ENCODE measurements around the gene RTN4RL2. TPM values are rescaled to one million over a fixed set of nuclear protein-coding genes. Genes with fewer than 3 reads are reported as not detected.

The RTN4RL2 gene
- total and polyA plus RNA-seq, 2 donors (not counting 3 experiments of a cell fraction or from before 2014, with no cell fraction given), result 0.35 to 1.3 TPM

DNA sequence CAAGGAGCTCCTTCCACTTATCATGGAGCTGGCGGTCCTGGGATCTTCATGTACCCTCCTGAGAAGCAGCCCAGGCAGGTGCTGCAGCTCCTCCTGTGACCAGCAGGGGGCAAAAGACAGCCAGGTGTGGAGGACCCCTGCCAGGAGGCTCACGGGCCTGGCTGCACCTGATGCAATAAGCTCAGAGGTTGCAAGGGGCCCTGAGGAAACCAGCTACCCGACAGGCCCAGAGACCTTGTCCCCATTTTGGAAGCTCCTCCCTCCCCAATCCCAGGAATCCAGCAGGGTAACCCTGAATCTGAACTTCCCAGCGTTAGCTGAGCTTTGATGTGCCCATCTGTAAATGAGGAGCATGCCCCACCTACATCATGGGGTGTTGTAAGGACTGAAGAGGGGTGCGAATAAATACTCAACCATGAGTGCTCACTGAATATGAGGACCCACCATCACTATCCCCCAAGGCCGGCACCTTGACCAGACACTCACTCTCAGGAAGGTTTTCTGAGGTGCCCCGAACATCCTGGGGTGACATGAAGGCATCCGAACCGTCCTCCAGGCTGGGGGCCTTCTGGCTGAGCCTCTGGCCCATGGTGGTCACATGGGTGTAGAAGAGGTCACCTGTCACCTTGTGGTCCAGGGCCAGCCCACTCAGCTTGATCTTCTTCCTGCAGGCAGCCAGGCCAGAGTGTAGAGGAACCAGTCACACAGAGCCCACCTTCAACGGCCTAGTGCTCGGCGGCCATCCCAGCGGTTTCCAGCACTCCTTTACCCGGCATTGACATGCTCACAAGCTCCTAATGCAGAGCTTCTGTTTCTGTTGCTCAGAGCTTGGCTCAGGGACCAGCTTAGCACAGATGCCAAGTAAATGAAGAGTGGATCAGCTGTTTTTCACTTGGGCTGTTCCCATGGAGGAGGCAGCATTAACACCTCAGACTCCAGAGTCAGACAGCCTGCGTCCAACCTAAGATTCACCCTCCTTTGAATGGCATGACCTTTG, 33.5 kb downstream of the RTN4RL2 start:
- no peaks in the 10 kb centered on the region for H3K36me3 ChIP-seq (ENCODE audit: control insufficient read depth in 2 of 2, extremely low read depth in 1 of 2, insufficient read depth in 2 of 2, low read length in 2 of 2)
- H3K4me2 ChIP-seq (ENCODE audit: insufficient read depth, low read length), result no peak overlapping the region
- dilution Hi-C loops (cut with MboI; ENCODE audit: extremely low pct_ligation_motif_present, low sequenced_read_pairs), result no loop called here
- intact Hi-C loops (cut with micrococcal nuclease), result loop anchor here (1.0 to 5.0 kb wide), 2 partner anchors 33 to 1018 kb away; no protein-coding TSS in a partner anchor
- no peaks in the 10 kb centered on the region for H3K9me3 ChIP-seq (replicated peaks; ENCODE audit: control insufficient read depth, insufficient read depth, low read length)
- FAIRE-seq, result peak; percentile 63
- H3K27me3 ChIP-seq (ENCODE audit: control insufficient read depth in 2 of 2, insufficient read depth in 2 of 2, low read length in 2 of 2), result no peaks in the 10 kb centered on the region
- no peaks in the 10 kb centered on the region for H3K79me2 ChIP-seq (ENCODE audit: control insufficient read depth, insufficient read depth, low read length)
- H3K4me3 ChIP-seq (replicated peaks in 1 of 3; ENCODE audit: insufficient read depth in 1 of 3, low read depth in 1 of 3, low read length in 3 of 3), result no peak overlapping the region
- ChIA-PET CTCF (interaction anchor here (0.6 to 8.6 kb wide), 37 partner anchors 12 to 1032 kb away, joined by 3 to 316 read pairs (median 4); partner anchors contain the start of genes CTNND1, P2RX3, RTN4RL2 and SLC43A1), POLR2A (no interaction called here)
- TF ChIP-seq, protein P1, sequence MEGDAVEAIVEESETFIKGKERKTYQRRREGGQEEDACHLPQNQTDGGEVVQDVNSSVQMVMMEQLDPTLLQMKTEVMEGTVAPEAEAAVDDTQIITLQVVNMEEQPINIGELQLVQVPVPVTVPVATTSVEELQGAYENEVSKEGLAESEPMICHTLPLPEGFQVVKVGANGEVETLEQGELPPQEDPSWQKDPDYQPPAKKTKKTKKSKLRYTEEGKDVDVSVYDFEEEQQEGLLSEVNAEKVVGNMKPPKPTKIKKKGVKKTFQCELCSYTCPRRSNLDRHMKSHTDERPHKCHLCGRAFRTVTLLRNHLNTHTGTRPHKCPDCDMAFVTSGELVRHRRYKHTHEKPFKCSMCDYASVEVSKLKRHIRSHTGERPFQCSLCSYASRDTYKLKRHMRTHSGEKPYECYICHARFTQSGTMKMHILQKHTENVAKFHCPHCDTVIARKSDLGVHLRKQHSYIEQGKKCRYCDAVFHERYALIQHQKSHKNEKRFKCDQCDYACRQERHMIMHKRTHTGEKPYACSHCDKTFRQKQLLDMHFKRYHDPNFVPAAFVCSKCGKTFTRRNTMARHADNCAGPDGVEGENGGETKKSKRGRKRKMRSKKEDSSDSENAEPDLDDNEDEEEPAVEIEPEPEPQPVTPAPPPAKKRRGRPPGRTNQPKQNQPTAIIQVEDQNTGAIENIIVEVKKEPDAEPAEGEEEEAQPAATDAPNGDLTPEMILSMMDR (IDR thresholded peaks at IDR 0.05; ENCODE audit: extremely low read depth in 1 of 2, insufficient read depth in 1 of 2, low read depth in 1 of 2, low read length in 2 of 2), result peak; percentile 85 to 91
- no peak for TF ChIP-seq EZH2 (IDR thresholded peaks at IDR 0.05; ENCODE audit: borderline replicate concordance, low read depth, low read length, severe bottlenecking)
- H4K20me1 ChIP-seq (replicated peaks; ENCODE audit: control insufficient read depth, extremely low read depth, insufficient read depth, low read length), result no peaks in the 10 kb centered on the region
- no peak overlapping the region for H3K9ac ChIP-seq (replicated peaks; ENCODE audit: extremely low read depth, insufficient read depth, low read length)
- H3K4me1 ChIP-seq (ENCODE audit: control insufficient read depth, extremely low read depth, insufficient read depth, low read length), result no peaks in the 10 kb centered on the region
- BruUV-seq (replicated peaks), result no TSS peak
- H3K9me1 ChIP-seq (replicated peaks; ENCODE audit: control insufficient read depth, extremely low read depth, insufficient read depth, low read length), result no peaks in the 10 kb centered on the region
- peak; percentile 42 for DNase-seq (ENCODE audit: low read depth, low spot score)
- no peak overlapping the region for H3K27ac ChIP-seq (ENCODE audit: insufficient read depth, low read depth, low read length)
- H2AFZ ChIP-seq (ENCODE audit: low read depth, low read length), result no peak overlapping the region

Data from endothelial cell of umbilical vein (primary cell).